Measurements from ENCODE around the gene LRRC31. TPM values are rescaled to one million over a fixed set of nuclear protein-coding genes. Genes with fewer than 3 reads are reported as not detected.

Gene LRRC31
- polyA plus RNA-seq, 1 of the 3 experiments (the other 2 are of a cell fraction): not detected

GRCh38 chr3:169871129-169871886 is 1.6 kb upstream of the LRRC31 start:
- Histone ChIP-seq H3K4me1 (ENCODE audit: control insufficient read depth in 1 of 2, insufficient read depth in 2 of 2, low read depth in 1 of 2, low read length in 1 of 2) (no peaks in the 10 kb centered on the region), H3F3A (replicated peaks; ENCODE audit: insufficient read depth) (no peaks in the 10 kb centered on the region), H3K27me3 (ENCODE audit: insufficient read depth) (no peaks in the 10 kb centered on the region; the same call in 1 of the 2 replicates), H3K4me3 (ENCODE audit: low read depth in 2 of 2, low read length in 1 of 2) (no peak overlapping the region), H3K79me2 (ENCODE audit: insufficient read depth) (no peaks in the 10 kb centered on the region), H3K9me3 (no peaks in the 10 kb centered on the region), H3K36me3 (replicated peaks in 1 of 2; ENCODE audit: control insufficient read depth in 1 of 2, insufficient read depth in 2 of 2, low read length in 1 of 2) (no peaks in the 10 kb centered on the region), H3K4me2 (no peak overlapping the region), H2AFZ (ENCODE audit: low read depth) (no peak overlapping the region), H3K27ac (ENCODE audit: low read depth in 2 of 2, low read length in 1 of 2) (no peak overlapping the region), H3K9ac (no peak overlapping the region), H3K9me2 (no peaks in the 10 kb centered on the region), H4K20me1 (ENCODE audit: insufficient read depth) (no peaks in the 10 kb centered on the region)
- POLR2A ChIA-PET: no interaction called here
- no peak for DNase-seq
- CTCF ChIA-PET: interaction anchor here (1.6 kb wide), 1 partner anchor 9 kb away, joined by 6 read pairs; no protein-coding TSS in a partner anchor
- TF ChIP-seq FOXM1 (IDR thresholded peaks at IDR 0.05; ENCODE audit: low read depth): no peak
- TF ChIP-seq, protein P1, sequence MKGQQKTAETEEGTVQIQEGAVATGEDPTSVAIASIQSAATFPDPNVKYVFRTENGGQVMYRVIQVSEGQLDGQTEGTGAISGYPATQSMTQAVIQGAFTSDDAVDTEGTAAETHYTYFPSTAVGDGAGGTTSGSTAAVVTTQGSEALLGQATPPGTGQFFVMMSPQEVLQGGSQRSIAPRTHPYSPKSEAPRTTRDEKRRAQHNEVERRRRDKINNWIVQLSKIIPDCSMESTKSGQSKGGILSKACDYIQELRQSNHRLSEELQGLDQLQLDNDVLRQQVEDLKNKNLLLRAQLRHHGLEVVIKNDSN (IDR thresholded peaks at IDR 0.05; ENCODE audit: borderline replicate concordance, low read depth): no peak
- WGBS (ENCODE audit: low lambda C conversion rate): 41% methylated on average over 2 of the region's 2 CpGs

DNA sequence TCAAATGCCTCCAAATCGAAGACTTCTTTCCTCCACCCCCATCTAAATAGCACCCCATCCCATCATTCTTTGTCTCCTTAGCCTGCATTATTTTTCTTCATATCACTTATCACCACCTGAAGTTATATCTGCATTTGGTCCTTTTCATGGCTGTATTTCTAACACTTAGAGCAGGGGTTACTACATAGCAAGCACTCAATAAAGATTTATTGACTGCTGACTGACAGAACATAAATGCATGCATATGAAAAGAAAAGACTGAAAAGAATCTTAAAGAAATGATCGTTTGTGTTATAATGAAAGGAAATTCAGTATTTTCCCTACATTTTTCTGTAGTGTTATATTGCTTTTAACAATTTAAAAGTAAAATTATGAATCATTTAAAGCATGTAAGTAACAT is 1.4 kb downstream of the LRRC31 start:
- Histone ChIP-seq H3K4me1 (ENCODE audit: control insufficient read depth in 1 of 2, insufficient read depth in 2 of 2, low read depth in 1 of 2, low read length in 1 of 2) (no peaks in the 10 kb centered on the region), H3K9me3 (no peaks in the 10 kb centered on the region), H3F3A (replicated peaks; ENCODE audit: insufficient read depth) (no peaks in the 10 kb centered on the region), H3K79me2 (ENCODE audit: insufficient read depth) (no peaks in the 10 kb centered on the region), H4K20me1 (ENCODE audit: insufficient read depth) (no peaks in the 10 kb centered on the region), H3K36me3 (replicated peaks in 1 of 2; ENCODE audit: control insufficient read depth in 1 of 2, insufficient read depth in 2 of 2, low read length in 1 of 2) (no peaks in the 10 kb centered on the region), H2AFZ (ENCODE audit: low read depth) (no peak overlapping the region), H3K27me3 (ENCODE audit: insufficient read depth) (no peaks in the 10 kb centered on the region; the same call in 1 of the 2 replicates), H3K4me2 (no peak overlapping the region), H3K9ac (no peak overlapping the region), H3K27ac (ENCODE audit: low read depth in 2 of 2, low read length in 1 of 2) (no peak overlapping the region), H3K9me2 (no peaks in the 10 kb centered on the region), H3K4me3 (ENCODE audit: low read depth in 2 of 2, low read length in 1 of 2) (no peak overlapping the region)
- DNase-seq: no peak
- POLR2A ChIA-PET: no interaction called here
- 17% methylated on average over 2 of the region's 2 CpGs for WGBS (ENCODE audit: low lambda C conversion rate)
- CTCF ChIA-PET: no interaction called here
- TF ChIP-seq MEF2A (IDR thresholded peaks at IDR 0.05; ENCODE audit: borderline replicate concordance, low read depth): no peak
- no peak for TF ChIP-seq USF2 (IDR thresholded peaks at IDR 0.05; ENCODE audit: borderline replicate concordance, low read depth, low read length)
- no peak for TF ChIP-seq REST (IDR thresholded peaks at IDR 0.05; ENCODE audit: low read depth, low read length)
- TF ChIP-seq TCF12 (IDR thresholded peaks at IDR 0.05): no peak
- no peak for TF ChIP-seq JUND (IDR thresholded peaks at IDR 0.05)
- no peak for TF ChIP-seq ELF1 (IDR thresholded peaks at IDR 0.05)
- no peak for TF ChIP-seq RAD21 (IDR thresholded peaks at IDR 0.05; ENCODE audit: low read length)
- TF ChIP-seq SIN3A (IDR thresholded peaks at IDR 0.05; ENCODE audit: borderline replicate concordance, low read depth, low read length): no peak

Measured in SK-N-SH (cell line).